GM10248 (cell line): ENCODE measurements around the gene ZNF431.

Source experiments
- CTCF ChIA-PET: fragments of 300-600 bp; sonication (Branson Sonifier 250); formaldehyde crosslinking; extraction: SDS; loops from one replicate; lab custom pipeline; 2021; ENCODE audit warnings: antibody characterized with exemption; lab: Yijun Ruan, JAX
- POLR2A ChIA-PET: fragments of 350-650 bp; sonication (Branson Sonifier 250); formaldehyde crosslinking; extraction: SDS; loops from one replicate; lab custom pipeline; 2020; ENCODE audit warnings: antibody characterized with exemption; lab: Yijun Ruan, JAX
- DNase-seq: peaks from one replicate; pipeline ENCODE4 v3.0.0; 2012; ENCODE audit errors: extremely low spot score
- TF ChIP-seq, protein P1 (sequence below): IDR thresholded peaks from 2 replicates; pipeline ENCODE4 v1.5.1; 2012; ENCODE audit warnings: mild to moderate bottlenecking, low read depth; ENCODE audit errors: extremely low read depth, missing control alignments, control extremely low read depth

ZNF431 gene

GRCh38 chr19:21143428-21143827, 1.6 kb downstream of the ZNF431 start:
- TF ChIP-seq, protein P1, sequence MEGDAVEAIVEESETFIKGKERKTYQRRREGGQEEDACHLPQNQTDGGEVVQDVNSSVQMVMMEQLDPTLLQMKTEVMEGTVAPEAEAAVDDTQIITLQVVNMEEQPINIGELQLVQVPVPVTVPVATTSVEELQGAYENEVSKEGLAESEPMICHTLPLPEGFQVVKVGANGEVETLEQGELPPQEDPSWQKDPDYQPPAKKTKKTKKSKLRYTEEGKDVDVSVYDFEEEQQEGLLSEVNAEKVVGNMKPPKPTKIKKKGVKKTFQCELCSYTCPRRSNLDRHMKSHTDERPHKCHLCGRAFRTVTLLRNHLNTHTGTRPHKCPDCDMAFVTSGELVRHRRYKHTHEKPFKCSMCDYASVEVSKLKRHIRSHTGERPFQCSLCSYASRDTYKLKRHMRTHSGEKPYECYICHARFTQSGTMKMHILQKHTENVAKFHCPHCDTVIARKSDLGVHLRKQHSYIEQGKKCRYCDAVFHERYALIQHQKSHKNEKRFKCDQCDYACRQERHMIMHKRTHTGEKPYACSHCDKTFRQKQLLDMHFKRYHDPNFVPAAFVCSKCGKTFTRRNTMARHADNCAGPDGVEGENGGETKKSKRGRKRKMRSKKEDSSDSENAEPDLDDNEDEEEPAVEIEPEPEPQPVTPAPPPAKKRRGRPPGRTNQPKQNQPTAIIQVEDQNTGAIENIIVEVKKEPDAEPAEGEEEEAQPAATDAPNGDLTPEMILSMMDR, result no peak
- ChIA-PET POLR2A (no interaction called here), CTCF (interaction anchor here (1.0 kb wide), 1 partner anchor 61 kb away, joined by 3 read pairs; the partner anchor contains the start of gene ZNF714)
- DNase-seq, result no peak

GRCh38 chr19:21143854-21144253, 2.0 kb downstream of the ZNF431 start:
- TF ChIP-seq, protein P1, result no peak
- DNase-seq, result no peak
- ChIA-PET POLR2A (no interaction called here), CTCF (interaction anchor here (1.0 kb wide), 1 partner anchor 62 kb away, joined by 3 read pairs; the partner anchor contains the start of gene ZNF714)

DNA sequence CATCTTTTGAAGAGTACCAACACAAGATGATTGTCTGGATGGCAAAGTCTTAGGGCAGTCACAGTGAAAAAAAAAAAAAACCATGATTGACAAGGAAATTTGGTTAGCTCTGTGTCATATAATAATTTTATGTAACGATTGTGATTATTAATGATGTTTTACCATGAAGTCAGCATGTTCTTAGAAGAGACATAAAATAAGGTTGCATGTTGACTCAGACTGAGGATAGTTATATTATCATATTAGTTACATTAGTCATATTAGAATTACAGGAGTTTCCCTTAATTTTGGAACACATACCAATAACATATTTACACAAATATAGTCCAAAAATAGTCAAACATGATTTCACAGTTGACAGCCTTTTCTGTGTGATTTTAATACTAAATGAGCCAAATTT, 5.7 kb downstream of the ZNF431 start:
- POLR2A ChIA-PET, result no interaction called here
- CTCF ChIA-PET, result interaction anchor here (0.8 kb wide), 1 partner anchor 9 kb away, joined by 3 read pairs; no protein-coding TSS in a partner anchor
- TF ChIP-seq, protein P1, result no peak

DNA sequence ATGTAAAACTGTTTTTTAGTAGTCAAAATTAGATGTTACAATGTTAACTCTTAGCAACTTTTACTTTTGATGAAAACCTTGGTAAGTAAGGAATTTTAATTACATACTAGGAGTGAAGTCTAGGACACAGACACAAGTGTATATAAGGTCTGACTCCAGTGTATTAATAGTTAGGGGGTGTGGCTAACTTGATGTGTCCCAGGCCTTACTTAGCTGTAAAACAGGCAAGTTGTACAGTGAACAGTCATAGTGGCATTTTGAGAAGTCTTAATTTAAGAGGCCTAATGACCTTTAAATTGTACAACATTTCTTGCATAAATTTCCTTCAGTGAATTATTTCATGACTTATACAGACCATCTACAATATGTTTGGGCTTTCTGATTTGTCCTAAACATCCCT, 6.8 kb downstream of the ZNF431 start:
- no peak for DNase-seq
- ChIA-PET CTCF (no interaction called here), POLR2A (no interaction called here)
- TF ChIP-seq, protein P1, result no peak

More for the DNA sequence above, 5.7 kb downstream of the ZNF431 start:
- DNase-seq, result no peak

DNA sequence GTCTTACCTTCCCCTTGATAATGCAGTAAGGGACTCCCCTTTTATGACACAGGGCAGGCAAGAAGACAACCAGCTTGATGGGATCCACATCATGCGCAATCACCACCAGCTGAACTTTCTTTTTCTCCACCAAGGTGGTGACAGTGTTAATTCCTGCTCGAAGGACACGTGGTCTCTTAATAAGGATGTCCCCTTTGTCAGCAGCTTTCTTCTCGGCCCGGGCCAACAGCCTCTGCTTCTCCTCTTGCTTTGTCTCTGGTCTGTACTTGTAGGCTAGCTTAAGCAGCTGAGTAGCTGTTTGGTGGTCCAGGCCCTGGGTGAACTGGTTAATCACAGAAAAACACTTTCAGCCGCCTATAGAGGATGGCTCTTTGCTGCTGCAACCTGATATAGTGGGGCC, 8.0 kb downstream of the ZNF431 start:
- TF ChIP-seq, protein P1, result no peak
- POLR2A ChIA-PET, result no interaction called here
- CTCF ChIA-PET, result interaction anchor here (1.9 kb wide), 1 partner anchor 10 kb away, joined by 4 read pairs; no protein-coding TSS in a partner anchor
- no peak for DNase-seq

GRCh38 chr19:21151460-21151859, 9.6 kb downstream of the ZNF431 start:
- CTCF ChIA-PET, result no interaction called here
- POLR2A ChIA-PET, result interaction anchor here (1.4 kb wide), 1 partner anchor 10 kb away, joined by 4 read pairs; the partner anchor contains the start of gene ZNF431
- TF ChIP-seq, protein P1, result no peak

More at GRCh38 chr19:21151460-21151859, 9.6 kb downstream of the ZNF431 start:
- DNase-seq, result no peak
